Spleen (tissue), 7 donors: Measurements from ENCODE around the gene ERG.

Experiments used
- POLR2A ChIP-seq, 3 donors: fragments of 450-650 bp; IDR thresholded peaks; one replicate each; pipeline ENCODE4 v1.5.1; 2017; ENCODE audit warnings: antibody characterized with exemption in 3 of 3, mild to moderate bottlenecking in 1 of 3
- TF ChIP-seq, protein P1 (sequence below), 11 experiments: fragments of 200-600 bp in 7 of 11; fragments of 450-650 bp in 4 of 11; sonication (generic) in 4 of 11; IDR thresholded peaks in 8 of 11; conservative IDR thresholded peaks in 3 of 11; 1 replicate in 7 of 11; 2 replicates in 4 of 11; pipeline versions ENCODE4 v1.4.0 to v1.8.0; 2016 to 2021; ENCODE audit warnings: antibody characterized with exemption in 11 of 11, inconsistent platforms in 4 of 11, mild to moderate bottlenecking in 1 of 11
- donor health status: DM: no; HTN: no; CAD: no; lungs with moderate emphysema.
- donor health status: DM: no; HTN: no; CAD: no.
- donor health status: DM: no; HTN: no; CAD: no.

DNA sequence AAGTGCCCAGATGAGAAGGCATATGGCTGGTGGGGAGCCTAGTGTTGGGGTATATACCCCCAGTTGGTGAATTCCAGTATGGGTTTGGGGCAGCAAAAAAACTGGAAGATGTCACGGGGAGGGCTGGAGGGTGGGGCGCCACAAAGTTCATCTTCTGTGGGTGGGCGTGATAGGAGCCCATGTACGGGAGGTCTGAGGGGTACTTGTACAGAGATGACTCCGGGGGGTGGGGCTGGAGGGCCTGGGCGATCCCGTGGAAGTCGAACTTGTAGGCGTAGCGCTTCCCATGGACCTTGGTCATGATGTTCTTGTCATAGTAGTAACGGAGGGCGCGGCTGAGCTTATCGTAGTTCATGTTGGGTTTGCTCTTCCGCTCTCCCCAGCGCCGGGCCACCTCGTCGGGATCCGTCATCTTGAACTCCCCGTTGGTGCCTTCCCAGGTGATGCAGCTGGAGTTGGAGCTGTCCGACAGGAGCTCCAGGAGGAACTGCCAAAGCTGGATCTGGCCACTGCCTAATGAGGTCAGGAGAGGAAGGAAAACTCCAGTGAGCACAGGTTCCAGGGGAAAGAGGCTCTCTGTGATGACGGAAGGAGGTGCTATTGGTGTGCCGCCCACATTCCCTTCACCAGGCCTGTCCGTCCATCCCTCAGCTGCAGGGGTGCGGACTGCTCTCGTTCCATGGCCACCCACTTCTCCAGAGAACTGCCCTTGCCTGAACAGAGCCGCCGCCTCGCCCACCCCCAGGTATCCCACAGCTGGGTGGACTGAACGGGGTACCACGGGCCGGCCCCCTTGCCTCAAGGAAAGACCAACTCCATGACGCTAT lies 114.7 kb downstream of the ERG start:
- no peak for TF ChIP-seq POLR2A (IDR thresholded peaks at IDR 0.05)
- TF ChIP-seq, protein P1, sequence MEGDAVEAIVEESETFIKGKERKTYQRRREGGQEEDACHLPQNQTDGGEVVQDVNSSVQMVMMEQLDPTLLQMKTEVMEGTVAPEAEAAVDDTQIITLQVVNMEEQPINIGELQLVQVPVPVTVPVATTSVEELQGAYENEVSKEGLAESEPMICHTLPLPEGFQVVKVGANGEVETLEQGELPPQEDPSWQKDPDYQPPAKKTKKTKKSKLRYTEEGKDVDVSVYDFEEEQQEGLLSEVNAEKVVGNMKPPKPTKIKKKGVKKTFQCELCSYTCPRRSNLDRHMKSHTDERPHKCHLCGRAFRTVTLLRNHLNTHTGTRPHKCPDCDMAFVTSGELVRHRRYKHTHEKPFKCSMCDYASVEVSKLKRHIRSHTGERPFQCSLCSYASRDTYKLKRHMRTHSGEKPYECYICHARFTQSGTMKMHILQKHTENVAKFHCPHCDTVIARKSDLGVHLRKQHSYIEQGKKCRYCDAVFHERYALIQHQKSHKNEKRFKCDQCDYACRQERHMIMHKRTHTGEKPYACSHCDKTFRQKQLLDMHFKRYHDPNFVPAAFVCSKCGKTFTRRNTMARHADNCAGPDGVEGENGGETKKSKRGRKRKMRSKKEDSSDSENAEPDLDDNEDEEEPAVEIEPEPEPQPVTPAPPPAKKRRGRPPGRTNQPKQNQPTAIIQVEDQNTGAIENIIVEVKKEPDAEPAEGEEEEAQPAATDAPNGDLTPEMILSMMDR (IDR thresholded peaks at IDR 0.05 in 8 of 11, conservative IDR thresholded peaks at IDR 0.05 in 3 of 11) = no peak
